Measurements from ENCODE around the gene SYNE2.

SYNE2 gene

GRCh38 chr14:64217834-64218233 is 365.0 kb downstream of the SYNE2 start:
- no peak for DNase-seq (ENCODE audit: low spot score)

GRCh38 chr14:64218344-64219240 is 365.8 kb downstream of the SYNE2 start:
- DNase-seq (ENCODE audit: low spot score), result no peak

GRCh38 chr14:64220056-64220455 is 367.3 kb downstream of the SYNE2 start:
- DNase-seq (ENCODE audit: low spot score), result no peak

GRCh38 chr14:64220466-64220865 is 367.7 kb downstream of the SYNE2 start:
- DNase-seq (ENCODE audit: low spot score), result no peak

DNA sequence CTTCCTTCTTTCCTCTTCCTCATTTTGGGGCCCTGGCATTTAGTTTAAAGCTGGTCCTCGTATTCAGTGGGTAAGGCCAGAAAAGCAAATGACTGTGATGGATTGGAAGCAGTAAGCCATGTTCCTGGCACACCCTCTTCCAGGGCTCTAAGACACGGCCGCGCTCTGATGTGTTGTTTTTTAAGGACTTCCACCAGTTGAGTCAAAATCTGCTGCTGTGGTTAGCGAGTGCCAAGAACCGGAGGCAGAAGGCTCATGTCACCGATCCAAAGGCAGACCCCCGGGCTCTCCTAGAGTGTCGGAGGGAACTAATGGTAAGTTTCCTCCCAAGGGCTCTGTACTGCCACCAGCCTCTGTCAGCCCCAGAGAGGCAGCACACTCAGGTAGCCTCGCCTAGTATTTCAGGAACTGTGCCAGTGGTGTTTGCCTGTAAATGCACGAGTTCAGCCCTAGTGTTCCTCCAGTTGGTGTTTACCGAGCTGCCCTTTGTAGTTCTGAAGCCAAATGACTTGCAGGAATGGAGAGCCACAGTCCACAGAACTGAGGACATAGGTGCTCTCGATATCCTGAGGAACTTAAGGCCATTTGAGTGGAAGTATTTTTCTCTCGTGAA is 368.7 kb downstream of the SYNE2 start:
- no peak for DNase-seq (ENCODE audit: low spot score)

- no peak for DNase-seq (ENCODE audit: low spot score)
Measured at GRCh38 chr14:64225151-64225757, 372.4 kb downstream of the SYNE2 start.

DNA sequence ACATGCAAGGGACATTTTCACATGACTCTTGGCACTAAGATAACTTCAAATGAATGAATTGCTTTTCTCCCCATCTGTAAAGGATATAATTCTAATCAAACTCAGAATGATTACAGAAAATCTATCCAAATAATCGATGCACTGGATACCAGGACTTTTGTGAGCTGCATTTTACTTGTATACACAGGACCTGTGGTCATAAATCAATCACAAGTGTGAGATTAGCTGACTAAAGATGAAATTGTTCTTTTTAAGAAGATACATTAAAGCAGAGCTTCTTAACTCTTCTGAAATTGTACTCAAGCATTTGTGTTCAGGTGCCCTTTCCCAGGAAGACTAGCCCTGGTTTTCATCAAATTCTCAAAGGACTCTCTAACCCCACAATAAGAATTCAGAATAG is 375.1 kb downstream of the SYNE2 start:
- no peak for DNase-seq (ENCODE audit: low spot score)

DNA sequence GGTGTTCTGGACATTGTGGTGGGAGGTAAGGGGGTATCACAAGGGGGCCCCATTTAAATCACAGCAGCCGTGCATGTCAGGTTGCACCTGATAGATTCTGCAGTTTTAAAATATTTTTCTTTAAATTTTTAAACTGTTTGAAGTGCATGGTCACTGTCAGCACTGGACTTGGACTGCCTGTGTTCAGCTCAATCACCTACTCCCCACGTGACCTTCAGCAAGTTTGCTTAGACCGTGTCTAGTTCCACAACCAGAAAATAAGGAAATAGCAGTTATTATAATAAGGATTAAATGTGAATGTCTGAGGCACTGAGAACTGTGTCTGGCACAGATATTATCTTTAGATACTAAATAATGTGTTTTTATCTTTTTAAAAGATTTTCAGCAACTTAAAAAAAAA is 376.7 kb downstream of the SYNE2 start:
- DNase-seq (ENCODE audit: low spot score), result no peak

GRCh38 chr14:64232095-64232838 is 379.5 kb downstream of the SYNE2 start:
- no peak for DNase-seq (ENCODE audit: low spot score)

- no peak for DNase-seq (ENCODE audit: low spot score)
Measured at GRCh38 chr14:64232944-64233343, 380.1 kb downstream of the SYNE2 start.

DNA sequence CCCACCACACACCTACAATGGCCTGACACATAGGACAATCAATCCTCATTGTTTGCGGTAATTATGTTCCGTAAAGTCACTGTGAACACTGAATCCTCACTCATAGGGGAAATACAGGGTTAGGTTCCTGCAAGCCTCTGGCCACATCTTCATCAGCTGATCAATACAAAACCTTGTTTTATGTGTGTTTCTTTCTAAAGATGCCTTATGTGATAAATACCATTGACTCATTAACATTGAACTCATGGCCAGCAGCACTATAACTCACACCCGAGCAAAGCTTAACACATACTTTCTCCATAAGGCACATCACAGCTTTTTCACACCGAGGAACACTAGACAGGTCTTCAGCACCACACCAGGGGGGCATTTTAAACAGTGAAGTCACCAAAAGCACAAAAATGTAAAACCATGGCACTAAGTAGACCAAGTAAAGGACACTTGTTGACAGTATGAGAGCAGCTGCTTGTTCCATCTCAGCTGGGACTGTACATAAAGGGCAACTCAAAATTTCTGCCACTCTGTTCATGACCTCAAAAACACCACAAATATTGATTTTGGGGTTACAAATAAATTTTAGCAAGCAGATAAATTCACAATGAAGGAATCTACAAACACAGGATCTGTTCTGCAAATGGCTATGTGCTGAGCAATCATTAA is 380.9 kb downstream of the SYNE2 start:
- no peak for DNase-seq (ENCODE audit: low spot score)

DNA sequence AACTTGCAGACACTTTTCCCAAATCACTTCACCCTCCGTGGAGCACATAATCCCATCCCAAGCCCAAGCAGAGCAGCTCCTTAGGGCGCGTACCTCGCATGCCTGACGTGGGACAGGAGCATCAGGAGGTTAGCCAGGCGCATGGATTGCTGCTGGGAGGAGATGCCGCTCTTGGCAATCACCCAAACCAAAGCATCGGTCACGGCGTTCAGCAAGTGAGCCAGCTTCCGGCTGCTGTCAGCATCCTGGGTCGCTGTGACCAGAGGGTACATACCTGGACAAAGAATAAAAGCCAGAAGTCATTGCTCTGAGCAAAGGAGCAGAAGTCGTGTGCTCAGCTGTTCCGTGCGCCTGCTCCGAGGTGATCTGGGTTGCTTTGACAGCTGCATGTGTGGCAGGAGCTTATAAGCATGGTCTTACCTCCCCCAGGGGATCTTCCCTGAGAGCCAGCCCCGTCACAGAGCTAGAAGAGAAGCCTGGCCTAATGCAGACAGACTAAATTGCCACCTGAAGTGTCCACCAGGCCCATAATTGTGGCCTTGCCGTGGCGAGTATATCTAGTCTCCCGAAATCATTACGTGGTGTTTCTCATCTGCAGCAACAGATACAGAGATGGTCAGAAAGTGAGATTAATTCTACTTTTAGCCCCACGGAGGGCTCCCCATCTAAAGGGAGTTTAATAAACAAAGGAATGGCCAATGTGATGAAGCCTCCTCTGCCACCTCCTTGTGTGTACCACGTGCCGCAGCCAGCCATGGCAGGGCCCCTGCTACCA is 382.3 kb downstream of the SYNE2 start:
- DNase-seq (ENCODE audit: low spot score), result no peak

GRCh38 chr14:64235652-64236640 is 383.1 kb downstream of the SYNE2 start:
- no peak for DNase-seq (ENCODE audit: low spot score)

- DNase-seq (ENCODE audit: low spot score), result no peak
Measured at GRCh38 chr14:64238049-64238448, 385.2 kb downstream of the SYNE2 start.

DNA sequence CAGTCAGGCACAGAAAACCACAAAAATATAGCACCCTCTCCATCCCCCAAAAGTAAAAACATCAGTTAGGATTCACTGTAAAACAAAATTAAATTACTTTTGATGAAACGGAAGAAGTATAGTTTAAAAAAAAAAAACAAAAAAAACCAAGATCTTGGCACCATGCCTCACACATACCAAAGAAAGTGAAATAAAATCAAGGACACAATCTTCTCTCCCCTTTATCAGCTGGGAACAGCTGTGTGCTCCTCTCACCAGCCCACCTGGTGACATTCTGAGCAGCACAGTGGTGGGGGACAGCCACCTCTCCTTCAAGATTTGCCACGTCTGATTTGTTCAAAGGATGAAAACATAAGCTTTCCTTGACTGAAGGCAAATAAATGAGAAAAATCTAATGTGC is 385.8 kb downstream of the SYNE2 start:
- DNase-seq (ENCODE audit: low spot score), result no peak

DNA sequence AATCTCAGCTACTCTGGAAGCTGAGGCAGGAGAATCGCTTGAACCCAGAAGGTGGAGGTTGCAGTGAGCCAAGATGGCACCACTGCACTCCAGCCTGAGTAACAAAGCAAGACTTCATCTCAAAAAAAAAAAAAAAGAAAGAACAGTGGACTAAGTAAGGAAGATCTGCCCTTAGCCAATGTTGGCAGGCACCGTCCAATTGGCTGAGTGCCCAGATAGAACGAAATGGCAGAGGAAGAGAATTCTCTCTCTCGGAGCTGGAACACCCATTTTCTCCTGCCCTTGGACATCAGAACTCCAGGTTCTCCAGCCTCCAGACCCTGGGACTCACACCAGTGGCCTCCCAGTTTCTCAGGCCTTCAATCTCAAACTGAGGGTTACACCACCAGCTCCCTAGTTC is 391.5 kb downstream of the SYNE2 start:
- no peak for DNase-seq (ENCODE audit: low spot score)

DNA sequence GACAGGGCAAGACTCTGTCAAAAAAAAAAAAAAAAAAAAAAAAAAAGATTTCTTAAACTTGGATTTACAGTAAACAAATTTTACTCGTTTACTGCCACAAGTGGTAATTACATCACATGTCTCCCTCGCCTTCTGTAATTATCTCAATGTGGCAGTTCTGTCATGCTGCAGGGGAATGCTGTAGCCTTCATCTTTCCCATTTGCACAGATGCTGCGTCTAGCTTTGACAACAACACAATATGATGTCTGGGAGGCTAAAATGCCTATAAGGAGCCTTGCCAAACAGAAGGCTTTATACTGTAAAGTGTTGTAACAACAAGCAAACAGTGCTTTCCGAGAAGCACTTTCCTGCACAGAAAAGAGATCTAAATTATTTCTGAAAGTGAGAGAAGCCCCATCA is 392.7 kb downstream of the SYNE2 start:
- no peak for DNase-seq (ENCODE audit: low spot score)

GRCh38 chr14:64246688-64247087 is 393.9 kb downstream of the SYNE2 start:
- DNase-seq (ENCODE audit: low spot score), result no peak

GRCh38 chr14:64247195-64247594 is 394.4 kb downstream of the SYNE2 start:
- DNase-seq (ENCODE audit: low spot score), result no peak

GRCh38 chr14:64248689-64249088 is 395.9 kb downstream of the SYNE2 start:
- DNase-seq (ENCODE audit: low spot score), result no peak

Data from putamen (tissue), 1 donor.